HAP-1 (cell line): Measurements from ENCODE around the gene PRKD1.

ENCODE experiments used
- DNase-seq, 2 experiments: peaks; one replicate each; pipeline ENCODE4 v3.0.0-alpha.2; 2016 to 2020; ENCODE audit warnings: low spot score in 2 of 2
- H3K27me3 ChIP-seq: fragments of 250-450 bp; sonication (Bioruptor Pico); 2 replicates; pipeline ENCODE4 v1.5.1; 2020; ENCODE audit warnings: low read depth, mild to moderate bottlenecking, moderate library complexity
- H3K36me3 ChIP-seq: fragments of 250-450 bp; sonication (Bioruptor Pico); replicated peaks from 2 replicates; pipeline ENCODE4 v1.5.1; 2020; ENCODE audit warnings: mild to moderate bottlenecking
- H3K4me1 ChIP-seq: fragments of 250-450 bp; sonication (Bioruptor Pico); 2 replicates; pipeline ENCODE4 v1.5.1; 2020; ENCODE audit warnings: mild to moderate bottlenecking
- H3K4me3 ChIP-seq: fragments of 250-450 bp; sonication (Bioruptor Pico); 2 replicates; pipeline ENCODE4 v1.5.1; 2020; ENCODE audit warnings: mild to moderate bottlenecking, moderate library complexity
- H3K9me3 ChIP-seq: fragments of 250-450 bp; sonication (Bioruptor Pico); 2 replicates; pipeline ENCODE4 v1.5.1; 2020; ENCODE audit warnings: mild to moderate bottlenecking, moderate library complexity
- in situ Hi-C: fragments of 300-500 bp; cut with MboI; formaldehyde crosslinking; loops from 3 replicates; pipeline ENCODE4 v1.14.3; 2020; ENCODE audit warnings: low sequenced_read_pairs, inconsistent platforms, mixed read lengths

The PRKD1 gene

GRCh38 chr14:29528889-29529288, 398.8 kb downstream of the PRKD1 start:
- H3K27me3 ChIP-seq = peaks cover 8% of the 10 kb centered on the region; the same call in 1 of the 2 replicates
- no peaks in the 10 kb centered on the region for H3K36me3 ChIP-seq
- H3K4me1 ChIP-seq = no peaks in the 10 kb centered on the region; the same call in 1 of the 2 replicates
- DNase-seq = peak in 1 of 2 experiments; percentile 4
- no peaks in the 10 kb centered on the region for H3K9me3 ChIP-seq
- no peak overlapping the region for H3K4me3 ChIP-seq
- in situ Hi-C loops = loop anchor here (25.0 kb wide), 1 partner anchor 683 kb away; no protein-coding TSS in a partner anchor

GRCh38 chr14:29527286-29527685, 400.4 kb downstream of the PRKD1 start:
- Histone ChIP-seq H3K4me1 (no peaks in the 10 kb centered on the region; the same call in 1 of the 2 replicates), H3K36me3 (no peaks in the 10 kb centered on the region), H3K9me3 (no peaks in the 10 kb centered on the region), H3K4me3 (no peak overlapping the region), H3K27me3 (peaks cover 8% of the 10 kb centered on the region; the same call in 1 of the 2 replicates)
- in situ Hi-C loops = loop anchor here (25.0 kb wide), 1 partner anchor 685 kb away; no protein-coding TSS in a partner anchor
- DNase-seq = no peak
